Stomach (tissue), 9 donors: ENCODE measurements around the gene ZNF436. TPM values are rescaled to one million over a fixed set of nuclear protein-coding genes. Genes with fewer than 3 reads are reported as not detected.
A peak's percentile ranks its signal among the peaks of the same experiment; 100 is the strongest.

Experiments
- DNase-seq, 2 donors: peaks; one replicate each; pipeline versions ENCODE4 v3.0.0 to v3.0.0-alpha.2; 2013 to 2019
- H3K27ac ChIP-seq, 5 donors: fragments of 200-600 bp in 4 of 5; sonication (generic) in 4 of 5; one replicate each; pipeline ENCODE4 v1.5.1; 2013 to 2019; ENCODE audit warnings: mild to moderate bottlenecking in 1 of 5, moderate library complexity in 1 of 5
- H3K27me3 ChIP-seq, 3 donors: fragments of 200-600 bp; sonication (generic); one replicate each; pipeline ENCODE4 v1.5.1; 2017 to 2019; ENCODE audit warnings: mixed run types in 1 of 3
- H3K36me3 ChIP-seq, 4 donors: fragments of 200-600 bp; sonication (generic); 1 replicate in 3 of 4; 2 replicates in 1 of 4; pipeline ENCODE4 v1.5.1; 2016 to 2019
- H3K4me1 ChIP-seq, 4 donors: fragments of 200-600 bp; sonication (generic); one replicate each; pipeline ENCODE4 v1.5.1; 2016 to 2019
- H3K4me3 ChIP-seq, 4 donors: fragments of 200-600 bp; sonication (generic) in 3 of 4; one replicate each; pipeline ENCODE4 v1.5.1; 2016 to 2019; ENCODE audit warnings: mild to moderate bottlenecking in 1 of 4
- H3K9me3 ChIP-seq, 4 donors: fragments of 200-600 bp; sonication (generic); one replicate each; pipeline ENCODE4 v1.5.1; 2016 to 2019
- EP300 ChIP-seq: sonication (generic); formaldehyde crosslinking; IDR thresholded peaks from one replicate; pipeline ENCODE4 v1.6.1; 2017; ENCODE audit warnings: antibody characterized with exemption
- POLR2A ChIP-seq, 4 donors: fragments of 450-650 bp; IDR thresholded peaks; one replicate each; pipeline ENCODE4 v1.6.1; 2016; ENCODE audit warnings: antibody characterized with exemption in 4 of 4, control low read depth in 2 of 4, mild to moderate bottlenecking in 1 of 4, moderate library complexity in 1 of 4
- POLR2AphosphoS5 ChIP-seq, 3 donors: sonication (generic); formaldehyde crosslinking; IDR thresholded peaks; one replicate each; pipeline ENCODE4 v1.6.1; 2016; ENCODE audit warnings: antibody characterized with exemption in 3 of 3
- WGBS, 5 donors: extraction: QIAGEN DNeasy Blood & Tissue Kit in 3 of 5; methylation state at CpG; one replicate each; pipeline versions ENCODE4 v1.1.5 to v1.1.7; 2013 to 2018; 5-methylcytosine and 5-hydroxymethylcytosine counted together
- intact Hi-C: fragments of 100-400 bp; cut with DNase I; formaldehyde crosslinking; loops from one replicate; pipeline ENCODE4 v1.15.1; 2023; ENCODE audit warnings: low total_unique reads
- polyA plus RNA-seq, 3 donors: library from polyadenylated mRNA; stranded (reverse); fragments of 200-250 nt; gene quantifications; one replicate each; pipeline ENCODE4 v1.2.3, GENCODE V29; 2013
- total RNA-seq, 5 donors: library from RNA; depleted of rRNA; stranded (reverse); fragments of >200 nt; gene quantifications; one replicate each; pipeline versions ENCODE4 v1.1.0 to v1.2.3, GENCODE V29; 2014 to 2016
- TF ChIP-seq, protein P1 (sequence below), 7 experiments: fragments of 450-650 bp in 4 of 7; fragments of 200-600 bp in 3 of 7; sonication (generic) in 3 of 7; IDR thresholded peaks; one replicate each; pipeline ENCODE4 v1.5.1; 2016 to 2019; ENCODE audit warnings: antibody characterized with exemption in 7 of 7, control low read depth in 2 of 7, mild to moderate bottlenecking in 1 of 7
- donor health status: healthy with polysubstance abuse.
- donor health status: Bipolar disorder and iron deficiency.
- donor health status: healthy.

ZNF436 gene
- total and polyA plus RNA-seq, 8 donors = 3.1 to 29.9 (median 9.3) TPM

DNA sequence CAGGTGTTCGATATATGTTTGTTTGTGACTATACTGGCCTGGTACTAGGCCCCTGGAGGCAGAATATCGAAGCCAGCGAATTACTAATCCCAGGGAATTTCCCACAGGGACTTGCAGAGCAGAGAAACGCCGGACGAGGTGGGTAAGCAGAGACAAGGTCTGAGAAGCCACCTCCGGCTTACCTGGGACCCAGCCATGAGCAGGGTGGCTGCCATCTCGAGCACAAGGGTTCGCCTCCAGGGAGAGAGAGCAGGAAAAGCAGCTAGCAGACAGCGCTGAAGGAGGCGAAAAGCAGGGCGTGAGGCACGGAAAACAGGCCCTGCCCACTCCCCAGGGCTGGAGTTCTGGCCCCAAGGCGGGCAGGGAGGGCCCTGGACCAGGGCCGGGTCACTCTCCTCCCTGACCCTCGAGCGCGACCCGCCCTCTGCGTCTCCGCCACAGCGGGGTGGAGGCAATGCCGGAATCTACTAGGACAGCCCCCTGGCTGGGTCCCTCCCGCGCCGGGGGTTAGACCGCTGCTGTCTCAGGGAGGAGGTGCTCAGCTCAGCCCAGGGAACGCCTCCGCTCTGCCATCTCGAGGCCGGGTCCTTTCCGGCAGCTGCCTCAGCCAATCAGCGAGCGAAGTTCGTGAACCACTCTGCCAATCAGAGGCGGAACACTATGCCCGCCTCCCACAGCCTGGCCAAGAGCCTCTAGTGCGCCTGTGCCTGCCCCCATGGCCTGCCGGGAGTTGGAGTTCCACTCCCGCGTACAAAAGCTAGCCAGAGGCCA is 1.7 kb downstream of the ZNF436 start:
- H3K4me1 ChIP-seq = peaks cover 38 to 52% (median 47%) of the 10 kb centered on the region in 4 donors
- intact Hi-C loops = no loop called here
- H3K4me3 ChIP-seq = peak overlapping the region; percentile 66 to 77 (median 70)
- 1 to 2% (median 1%) methylated on average over 36 to 41 of the region's 41 CpGs for WGBS, 5 donors
- peaks cover 5 to 26% (median 15%) of the 10 kb centered on the region in 4 donors for H3K9me3 ChIP-seq
- TF ChIP-seq, protein P1, sequence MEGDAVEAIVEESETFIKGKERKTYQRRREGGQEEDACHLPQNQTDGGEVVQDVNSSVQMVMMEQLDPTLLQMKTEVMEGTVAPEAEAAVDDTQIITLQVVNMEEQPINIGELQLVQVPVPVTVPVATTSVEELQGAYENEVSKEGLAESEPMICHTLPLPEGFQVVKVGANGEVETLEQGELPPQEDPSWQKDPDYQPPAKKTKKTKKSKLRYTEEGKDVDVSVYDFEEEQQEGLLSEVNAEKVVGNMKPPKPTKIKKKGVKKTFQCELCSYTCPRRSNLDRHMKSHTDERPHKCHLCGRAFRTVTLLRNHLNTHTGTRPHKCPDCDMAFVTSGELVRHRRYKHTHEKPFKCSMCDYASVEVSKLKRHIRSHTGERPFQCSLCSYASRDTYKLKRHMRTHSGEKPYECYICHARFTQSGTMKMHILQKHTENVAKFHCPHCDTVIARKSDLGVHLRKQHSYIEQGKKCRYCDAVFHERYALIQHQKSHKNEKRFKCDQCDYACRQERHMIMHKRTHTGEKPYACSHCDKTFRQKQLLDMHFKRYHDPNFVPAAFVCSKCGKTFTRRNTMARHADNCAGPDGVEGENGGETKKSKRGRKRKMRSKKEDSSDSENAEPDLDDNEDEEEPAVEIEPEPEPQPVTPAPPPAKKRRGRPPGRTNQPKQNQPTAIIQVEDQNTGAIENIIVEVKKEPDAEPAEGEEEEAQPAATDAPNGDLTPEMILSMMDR (IDR thresholded peaks at IDR 0.05) = no peak
- TF ChIP-seq POLR2AphosphoS5 (IDR thresholded peaks at IDR 0.05) (peak in 2 of 3 donors; percentile 87 to 91), POLR2A (IDR thresholded peaks at IDR 0.05) (no peak), EP300 (no peak)
- peak; percentile 98 to 100 for DNase-seq
- peaks cover 13 to 42% (median 36%) of the 10 kb centered on the region in 4 donors for H3K36me3 ChIP-seq
- peak overlapping the region; percentile 95 to 98 (median 98) for H3K27ac ChIP-seq
- no peaks in the 10 kb centered on the region for H3K27me3 ChIP-seq

DNA sequence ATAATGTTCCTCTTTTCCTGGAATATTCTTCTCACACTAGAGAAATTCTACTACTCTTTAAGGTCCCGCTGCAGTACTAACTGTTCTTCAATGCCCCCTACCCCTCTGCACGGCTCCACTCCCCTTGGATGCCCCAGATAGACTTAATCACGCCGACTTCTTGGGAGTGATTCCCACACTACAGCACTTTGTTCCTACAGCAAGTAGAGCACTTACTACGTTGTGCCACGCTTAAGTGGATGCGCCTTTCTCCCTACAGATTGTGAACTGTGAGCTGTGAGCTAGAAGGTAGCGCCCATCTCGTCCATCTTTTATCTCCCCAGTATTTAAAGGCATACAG is 2.2 kb downstream of the ZNF436 start:
- Histone ChIP-seq H3K27me3 (no peaks in the 10 kb centered on the region), H3K36me3 (peaks cover 19 to 47% (median 42%) of the 10 kb centered on the region in 4 donors), H3K4me3 (peak overlapping the region; percentile 66 to 77 (median 70)), H3K9me3 (peaks cover 11 to 32% (median 20%) of the 10 kb centered on the region in 4 donors), H3K27ac (peak overlapping the region; percentile 83 to 98 (median 97)), H3K4me1 (peaks cover 38 to 51% (median 47%) of the 10 kb centered on the region in 4 donors)
- 33 to 51% (median 40%) methylated on average over 9 of the region's 9 CpGs for WGBS, 5 donors
- TF ChIP-seq EP300 (no peak), POLR2A (IDR thresholded peaks at IDR 0.05) (no peak), POLR2AphosphoS5 (IDR thresholded peaks at IDR 0.05) (no peak)
- TF ChIP-seq, protein P1 (IDR thresholded peaks at IDR 0.05) = no peak
- peak in 1 of 2 donors; percentile 49 for DNase-seq
- intact Hi-C loops = no loop called here

DNA sequence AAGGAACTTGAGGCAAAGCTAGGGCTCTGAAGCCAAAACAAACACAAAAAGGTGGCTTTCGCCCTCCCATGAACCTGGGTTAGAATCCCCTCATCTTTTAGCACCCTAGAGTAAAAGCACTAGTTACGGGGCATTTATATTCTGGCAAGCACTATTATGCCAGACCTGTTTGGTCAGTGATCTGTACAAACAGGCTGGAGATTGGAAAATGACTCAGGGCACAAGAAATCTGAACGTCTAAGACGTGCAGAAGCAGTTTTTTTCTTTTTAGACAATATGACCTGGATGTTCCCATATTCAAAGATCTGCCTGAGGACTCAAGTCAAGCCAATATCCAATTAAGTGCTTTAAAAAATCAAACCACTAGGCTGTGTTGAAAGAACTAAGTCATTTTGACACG is 3.0 kb downstream of the ZNF436 start:
- WGBS, 5 donors = 38 to 69% (median 60%) methylated on average over 5 of the region's 5 CpGs
- peak in 1 of 2 donors; percentile 45 for DNase-seq
- Histone ChIP-seq H3K9me3 (peaks cover 19 to 40% (median 28%) of the 10 kb centered on the region in 4 donors), H3K27me3 (no peaks in the 10 kb centered on the region), H3K4me3 (peak overlapping the region in 2 of 4 donors; percentile 66 to 77), H3K36me3 (peaks cover 27 to 55% (median 50%) of the 10 kb centered on the region in 4 donors), H3K4me1 (peaks cover 34 to 44% (median 41%) of the 10 kb centered on the region in 4 donors), H3K27ac (peak overlapping the region in 2 of 5 donors; percentile 95 to 98)
- TF ChIP-seq POLR2A (IDR thresholded peaks at IDR 0.05) (no peak), POLR2AphosphoS5 (IDR thresholded peaks at IDR 0.05) (no peak), EP300 (no peak)
- TF ChIP-seq, protein P1 (IDR thresholded peaks at IDR 0.05) = no peak
- intact Hi-C loops = no loop called here

DNA sequence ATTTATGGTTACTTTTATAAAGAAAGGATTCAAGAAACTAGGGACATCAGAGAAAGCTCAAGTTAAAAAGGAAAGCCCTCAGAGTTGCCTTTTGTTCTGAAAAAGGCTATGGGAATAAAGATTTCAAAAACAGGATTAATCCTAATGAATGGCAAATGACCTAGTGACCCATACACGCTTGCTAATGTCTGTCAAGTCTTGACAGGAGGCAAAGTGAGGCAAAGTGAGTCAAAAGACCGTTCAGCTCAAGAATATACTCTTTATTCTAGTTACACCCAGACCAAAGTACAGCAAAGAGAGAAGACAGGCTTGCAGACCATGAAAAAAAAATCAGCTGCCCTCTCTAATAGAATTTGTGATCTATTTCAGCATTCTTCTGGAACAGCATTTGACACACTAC is 3.5 kb downstream of the ZNF436 start:
- Histone ChIP-seq H3K27ac (no peak overlapping the region), H3K9me3 (peaks cover 24 to 45% (median 33%) of the 10 kb centered on the region in 4 donors), H3K4me3 (peak overlapping the region in 2 of 4 donors; percentile 66 to 77), H3K36me3 (peaks cover 32 to 60% (median 55%) of the 10 kb centered on the region in 4 donors), H3K27me3 (no peaks in the 10 kb centered on the region), H3K4me1 (peaks cover 30 to 39% (median 37%) of the 10 kb centered on the region in 4 donors)
- TF ChIP-seq POLR2A (IDR thresholded peaks at IDR 0.05) (no peak), POLR2AphosphoS5 (IDR thresholded peaks at IDR 0.05) (no peak), EP300 (no peak)
- TF ChIP-seq, protein P1 (IDR thresholded peaks at IDR 0.05) = no peak
- WGBS, 5 donors = 62 to 88% (median 80%) methylated on average over 2 of the region's 2 CpGs
- no peak for DNase-seq
- intact Hi-C loops = no loop called here
